DMS153 (cell line): ENCODE measurements around the gene PPP6R1.

Experiments
- DNase-seq: peaks from one replicate; lab custom pipeline; 2025; lab: John Stamatoyannopoulos, UW

PPP6R1 gene

GRCh38 chr19:55258828-55259539 lies at the start of gene PPP6R1:
Gene PPP6R1, minus strand, starts transcription at chr19:55259017. Its CDS starts 11,914 bp downstream, at chr19:55247103.
- DNase-seq = peak; percentile 98

- DNase-seq = no peak
Measured at GRCh38 chr19:55308281-55308680, 49.5 kb upstream of the PPP6R1 start.

- no peak for DNase-seq
Measured at GRCh38 chr19:55306712-55307111, 47.9 kb upstream of the PPP6R1 start.

- no peak for DNase-seq
Measured at GRCh38 chr19:55305983-55306562, 47.3 kb upstream of the PPP6R1 start.

- DNase-seq = no peak
Measured at GRCh38 chr19:55305491-55305890, 46.7 kb upstream of the PPP6R1 start.

GRCh38 chr19:55304980-55305379 lies 46.2 kb upstream of the PPP6R1 start:
- DNase-seq = no peak

GRCh38 chr19:55304279-55304978 lies 45.6 kb upstream of the PPP6R1 start:
- peak; percentile 2 for DNase-seq

GRCh38 chr19:55303477-55303876 lies 44.7 kb upstream of the PPP6R1 start:
- no peak for DNase-seq

GRCh38 chr19:55302318-55302703 lies 43.5 kb upstream of the PPP6R1 start:
- DNase-seq = no peak

GRCh38 chr19:55301459-55302317 lies 42.9 kb upstream of the PPP6R1 start:
- peak; percentile 49 for DNase-seq

- DNase-seq = no peak
Measured at GRCh38 chr19:55300886-55301458, 42.2 kb upstream of the PPP6R1 start.

- DNase-seq = no peak
Measured at GRCh38 chr19:55299991-55300390, 41.2 kb upstream of the PPP6R1 start.

- DNase-seq = no peak
Measured at GRCh38 chr19:55297267-55297666, 38.5 kb upstream of the PPP6R1 start.

- DNase-seq = no peak
Measured at GRCh38 chr19:55289117-55289796, 30.4 kb upstream of the PPP6R1 start.

- DNase-seq = no peak
Measured at GRCh38 chr19:55287361-55288079, 28.7 kb upstream of the PPP6R1 start.

- no peak for DNase-seq
Measured at GRCh38 chr19:55285229-55285890, 26.5 kb upstream of the PPP6R1 start.

GRCh38 chr19:55284405-55285058 lies 25.7 kb upstream of the PPP6R1 start:
- DNase-seq = no peak

- DNase-seq = peak; percentile 54
Measured at GRCh38 chr19:55283548-55284377, 24.9 kb upstream of the PPP6R1 start, which contains the start of gene BRSK1. Gene BRSK1, plus strand, starts transcription at chr19:55283997. Its CDS starts 446 bp downstream, at chr19:55284443.
